Spinal cord (tissue), 10 donors: ENCODE measurements around the gene CD55. TPM values are rescaled to one million over a fixed set of nuclear protein-coding genes. Genes with fewer than 3 reads are reported as not detected.

Source experiments
- DNase-seq, 6 donors: peaks; one replicate each; pipeline versions ENCODE4 v3.0.0 to v3.0.0-alpha.2; 2013 to 2015; ENCODE audit warnings: low spot score in 6 of 6, low read depth in 4 of 6
- H3K27ac ChIP-seq: one replicate; pipeline ENCODE4 v1.5.1; 2013; ENCODE audit warnings: low read depth, low read length, control low read depth
- H3K27me3 ChIP-seq: one replicate; pipeline ENCODE4 v1.6.1; 2013; ENCODE audit warnings: low read length; ENCODE audit not compliant: control insufficient read depth, insufficient read depth
- H3K36me3 ChIP-seq: one replicate; pipeline ENCODE4 v1.6.1; 2013; ENCODE audit warnings: low read length; ENCODE audit not compliant: control insufficient read depth, insufficient read depth
- H3K4me1 ChIP-seq: one replicate; pipeline ENCODE4 v1.6.1; 2013; ENCODE audit warnings: low read length; ENCODE audit not compliant: control insufficient read depth, insufficient read depth
- H3K4me3 ChIP-seq: one replicate; pipeline ENCODE4 v1.5.1; 2013; ENCODE audit warnings: low read depth, low read length, control low read depth
- H3K9me3 ChIP-seq: one replicate; pipeline ENCODE4 v1.6.1; 2013; ENCODE audit warnings: low read length; ENCODE audit not compliant: control insufficient read depth, insufficient read depth
- WGBS: methylation state at CpG from one replicate; pipeline ENCODE4 v1.1.5; 2013; ENCODE audit warnings: missing lambda C conversion rate; ENCODE audit not compliant: insufficient coverage; 5-methylcytosine and 5-hydroxymethylcytosine counted together
- polyA plus RNA-seq, 2 donors: library from polyadenylated mRNA; unstranded; fragments of 120-200 nt; gene quantifications; one replicate each; pipeline ENCODE4 v1.2.1, GENCODE V29; 2013; ENCODE audit not compliant: insufficient read length in 2 of 2
- total RNA-seq, 2 donors: library from RNA; depleted of rRNA in 1 of 2; stranded (reverse); fragments of 120-200 nt in 1 of 2; fragments of >200 nt in 1 of 2; gene quantifications; one replicate each; pipeline versions ENCODE4 v1.2.3 to v1.2.4, GENCODE V29; 2013 to 2014
- donor health status: healthy.

The CD55 gene
- total and polyA plus RNA-seq, 4 donors, result 11.3 to 32.4 (median 22.1) TPM

DNA sequence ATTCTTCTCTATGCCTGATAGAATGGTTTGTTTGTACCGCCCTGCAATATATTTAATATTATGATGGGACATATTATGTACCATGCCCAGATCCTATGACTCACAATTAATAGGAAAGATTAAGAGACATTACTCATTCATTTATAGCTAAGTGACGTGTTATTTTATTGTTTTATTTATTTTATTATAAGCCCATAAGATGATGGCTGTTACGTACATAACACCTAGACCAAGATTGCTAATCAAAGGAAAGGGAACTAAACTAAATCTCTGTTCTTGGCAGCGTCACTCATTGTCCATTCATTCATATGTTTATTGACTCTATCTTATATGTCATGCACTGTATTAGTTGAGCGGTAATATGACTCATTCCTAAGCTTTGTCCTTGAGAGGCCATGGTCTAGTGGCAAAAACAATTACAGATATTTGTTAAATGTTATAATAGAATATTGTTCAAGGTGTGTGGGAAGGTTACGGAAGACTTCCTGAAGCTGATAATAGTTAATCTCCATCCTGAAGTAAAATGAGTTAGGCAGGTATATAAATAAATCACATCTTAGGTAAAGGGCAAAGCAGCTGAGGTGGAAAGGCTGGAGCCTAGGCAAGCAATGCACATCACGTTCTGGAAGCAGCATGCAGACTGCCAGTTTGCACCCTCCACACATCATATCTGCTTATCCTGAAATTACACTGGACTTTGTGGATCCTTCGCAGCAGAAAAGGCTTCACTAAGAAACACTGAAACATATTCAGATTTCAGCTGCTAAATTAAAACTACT lies 16.6 kb upstream of the CD55 start:
- Histone ChIP-seq H3K4me3 (no peak overlapping the region), H3K27me3 (no peaks in the 10 kb centered on the region), H3K36me3 (no peaks in the 10 kb centered on the region), H3K4me1 (no peaks in the 10 kb centered on the region), H3K9me3 (no peaks in the 10 kb centered on the region), H3K27ac (no peak overlapping the region)
- 79% methylated on average over 2 of the region's 8 CpGs for WGBS
- no peak for DNase-seq

DNA sequence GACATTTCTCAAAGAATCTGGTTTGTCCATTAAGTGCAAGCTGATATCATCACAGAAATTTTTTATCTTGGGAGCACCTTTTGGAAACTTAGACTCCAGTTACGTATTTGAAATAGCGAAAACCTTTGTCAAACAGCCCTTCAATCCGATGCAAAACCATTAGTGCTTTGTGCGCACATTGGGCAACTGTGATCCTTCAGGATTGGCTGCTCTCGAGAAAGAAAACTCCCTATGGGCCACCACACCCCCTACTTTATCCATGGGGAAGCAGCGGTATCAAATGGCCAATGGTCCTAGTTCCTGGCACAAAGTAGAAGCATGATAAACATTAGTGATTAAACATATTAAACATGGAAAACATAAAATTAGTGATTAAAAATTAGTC lies 16.0 kb upstream of the CD55 start:
- 95% methylated on average over 4 of the region's 6 CpGs for WGBS

DNA sequence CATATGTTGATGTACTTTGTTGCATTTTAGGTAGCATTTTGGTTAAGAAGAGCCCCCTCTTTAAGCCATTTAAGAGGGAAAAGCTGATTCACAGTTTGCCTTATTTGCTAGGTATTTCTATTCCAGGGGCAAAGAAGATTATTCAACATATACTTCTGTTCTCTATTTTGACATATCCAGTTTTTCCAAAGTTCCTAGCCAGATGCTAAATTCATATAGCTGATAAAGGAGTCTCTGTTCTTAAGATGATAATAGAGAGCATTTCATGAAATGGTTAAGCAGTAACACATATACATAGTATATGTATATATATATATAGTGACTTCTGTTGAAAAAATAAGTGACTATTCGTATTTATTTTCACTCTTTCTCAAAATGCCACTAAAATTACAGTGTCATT lies 15.5 kb upstream of the CD55 start:
- H3K4me1 ChIP-seq, result no peaks in the 10 kb centered on the region
- WGBS, result no CpG with 5 or more reads among the region's 1 CpG
- H3K27ac ChIP-seq, result no peak overlapping the region
- no peaks in the 10 kb centered on the region for H3K27me3 ChIP-seq
- no peaks in the 10 kb centered on the region for H3K36me3 ChIP-seq
- no peaks in the 10 kb centered on the region for H3K9me3 ChIP-seq
- no peak overlapping the region for H3K4me3 ChIP-seq
- no peak for DNase-seq

More for the DNA sequence above, 16.0 kb upstream of the CD55 start:
- Histone ChIP-seq H3K36me3 (no peaks in the 10 kb centered on the region), H3K4me3 (no peak overlapping the region), H3K27ac (no peak overlapping the region), H3K27me3 (no peaks in the 10 kb centered on the region), H3K4me1 (no peaks in the 10 kb centered on the region), H3K9me3 (no peaks in the 10 kb centered on the region)
- DNase-seq, result no peak

DNA sequence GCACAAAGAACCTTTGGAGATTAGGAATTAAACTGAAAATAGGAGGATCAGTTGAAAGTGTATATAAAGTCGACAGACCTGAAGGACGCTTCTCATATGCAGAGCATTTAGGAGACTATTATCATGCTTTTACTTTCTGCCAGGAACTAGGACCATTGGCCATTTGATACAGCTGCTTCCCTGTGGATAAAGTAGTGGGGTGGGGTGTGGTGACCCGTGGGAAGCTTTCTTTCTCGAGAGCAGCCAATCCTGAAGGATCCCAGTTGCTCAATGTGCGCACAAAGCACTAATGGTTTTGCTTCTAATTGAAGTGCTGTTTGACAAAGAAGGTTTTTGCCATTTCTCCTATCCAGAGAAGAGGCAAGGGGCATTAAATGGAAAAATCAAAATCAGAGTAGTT lies 14.9 kb upstream of the CD55 start:
- no peaks in the 10 kb centered on the region for H3K9me3 ChIP-seq
- no peak overlapping the region for H3K27ac ChIP-seq
- 46% methylated on average over 4 of the region's 5 CpGs for WGBS
- no peaks in the 10 kb centered on the region for H3K36me3 ChIP-seq
- DNase-seq, result no peak
- no peaks in the 10 kb centered on the region for H3K27me3 ChIP-seq
- no peaks in the 10 kb centered on the region for H3K4me1 ChIP-seq
- H3K4me3 ChIP-seq, result no peak overlapping the region

DNA sequence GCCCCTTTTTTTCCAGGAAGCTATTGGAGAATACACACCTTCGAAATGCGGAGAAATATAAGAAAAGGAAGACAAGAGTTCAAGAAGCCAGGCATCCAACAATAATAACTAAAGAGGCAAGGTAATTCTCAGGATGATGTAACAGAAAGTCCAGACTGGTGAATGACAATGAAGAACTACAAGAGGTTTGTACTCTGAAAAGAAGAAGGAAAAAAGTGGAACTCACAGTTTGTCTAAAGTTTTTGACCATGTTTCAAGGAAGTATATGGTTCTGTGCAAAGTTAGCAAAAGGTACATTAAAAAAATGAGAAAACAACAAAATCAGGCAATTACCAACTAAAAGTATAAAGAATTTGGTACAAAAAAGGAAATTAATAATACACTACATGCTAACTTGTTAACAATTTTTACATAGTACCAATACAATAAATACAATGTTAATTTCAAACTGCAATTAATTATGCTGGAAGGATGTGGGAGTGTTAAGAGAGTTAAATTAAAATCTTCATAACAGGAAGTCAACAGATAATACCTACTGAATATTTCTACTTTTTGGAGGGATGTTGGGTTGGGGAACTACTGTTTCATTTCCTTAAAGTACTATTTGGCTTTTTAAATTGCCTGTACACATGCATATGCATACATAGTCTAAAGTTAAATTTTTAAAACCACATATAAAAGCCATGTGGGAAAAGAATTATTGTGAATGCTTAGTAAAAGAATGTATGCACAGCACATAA lies 12.9 kb upstream of the CD55 start:
- no CpG with 5 or more reads among the region's 2 CpGs for WGBS
- Histone ChIP-seq H3K9me3 (no peaks in the 10 kb centered on the region), H3K27me3 (no peaks in the 10 kb centered on the region), H3K4me1 (no peaks in the 10 kb centered on the region), H3K36me3 (no peaks in the 10 kb centered on the region), H3K4me3 (no peak overlapping the region), H3K27ac (no peak overlapping the region)
- no peak for DNase-seq

DNA sequence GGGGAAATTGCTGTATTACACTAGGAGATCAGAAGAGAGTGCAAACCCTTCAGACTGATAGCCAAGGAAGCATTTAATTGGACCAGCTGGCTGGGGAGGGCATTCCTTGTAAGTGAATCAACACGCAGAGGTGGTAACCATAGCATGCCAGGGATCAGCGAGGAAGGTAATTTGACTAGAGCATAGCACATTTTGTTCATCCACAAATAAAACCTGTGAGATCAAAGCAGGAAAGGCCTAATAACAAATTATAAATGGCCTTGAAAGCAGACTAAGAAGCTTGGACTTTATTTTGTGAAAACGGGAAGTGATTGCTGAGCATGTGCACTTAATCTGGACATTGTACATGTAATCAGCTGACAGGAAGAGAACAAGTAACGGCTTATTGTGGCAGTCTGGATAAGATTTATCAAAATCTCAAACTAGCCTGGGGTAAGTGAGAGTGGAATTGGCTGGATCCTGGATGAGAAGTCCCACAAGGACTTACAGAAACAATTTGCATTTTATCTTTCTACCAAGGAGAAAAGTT lies 11.7 kb upstream of the CD55 start:
- Histone ChIP-seq H3K36me3 (no peaks in the 10 kb centered on the region), H3K9me3 (no peaks in the 10 kb centered on the region), H3K27ac (no peak overlapping the region), H3K27me3 (no peaks in the 10 kb centered on the region), H3K4me1 (no peaks in the 10 kb centered on the region), H3K4me3 (no peak overlapping the region)
- WGBS, result 63% methylated on average over 1 of the region's 4 CpGs
- DNase-seq, result no peak

DNA sequence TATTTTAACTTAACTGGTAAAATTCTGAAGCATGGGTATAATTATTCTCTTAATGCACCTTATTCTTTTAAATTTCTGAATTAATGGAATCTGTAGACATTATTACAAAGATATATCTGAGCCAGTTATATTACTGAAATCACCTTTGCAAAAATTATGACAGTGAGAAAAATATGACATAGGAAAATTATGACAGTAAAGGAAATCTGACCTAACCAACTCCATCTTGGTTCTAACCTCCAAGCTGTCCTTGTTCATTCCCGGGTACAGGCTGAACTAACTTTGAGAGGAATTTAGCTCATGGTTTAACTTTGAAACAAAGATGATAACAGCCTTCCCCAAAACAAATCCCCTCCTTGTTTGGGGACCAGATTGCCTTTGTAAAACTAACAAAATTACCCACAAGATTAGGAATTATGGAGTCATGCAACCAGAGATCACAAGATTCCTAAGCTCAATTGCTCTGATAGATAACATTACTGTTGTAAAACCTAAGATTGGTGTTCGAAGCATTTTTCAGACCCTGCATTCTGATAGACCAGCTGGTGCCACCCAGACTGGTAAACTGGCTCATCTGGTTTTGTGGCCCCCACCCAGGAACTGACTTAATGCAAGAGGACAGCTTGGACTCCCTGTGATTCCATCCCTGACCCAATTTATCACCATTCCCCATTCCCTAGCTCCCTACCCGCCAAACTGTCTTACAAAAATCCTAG lies 9.4 kb upstream of the CD55 start:
- WGBS, result 93% methylated on average over 2 of the region's 3 CpGs
- DNase-seq, result no peak

DNA sequence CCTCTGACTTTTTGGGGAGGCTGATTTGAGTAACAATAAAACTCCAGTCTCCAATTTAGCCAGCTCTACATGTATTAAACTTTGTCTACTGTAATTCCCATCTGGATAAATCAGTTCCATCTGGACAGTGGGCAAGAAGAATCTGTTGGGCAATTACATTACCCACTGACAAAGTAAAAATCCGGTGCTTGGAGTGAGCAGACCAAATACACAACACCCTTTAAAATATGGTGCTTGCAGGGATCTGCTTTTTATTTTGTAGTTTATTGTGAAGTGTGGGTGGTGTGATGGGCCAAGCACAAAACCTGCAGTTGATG lies 8.9 kb upstream of the CD55 start:
- DNase-seq, result no peak
- Histone ChIP-seq H3K27ac (no peak overlapping the region), H3K36me3 (no peaks in the 10 kb centered on the region), H3K27me3 (no peaks in the 10 kb centered on the region), H3K9me3 (no peaks in the 10 kb centered on the region), H3K4me3 (no peak overlapping the region), H3K4me1 (no peaks in the 10 kb centered on the region)
- WGBS, result no CpG with 5 or more reads among the region's 1 CpG

More for the DNA sequence above, 9.4 kb upstream of the CD55 start:
- Histone ChIP-seq H3K27me3 (no peaks in the 10 kb centered on the region), H3K9me3 (no peaks in the 10 kb centered on the region), H3K27ac (no peak overlapping the region), H3K4me3 (no peak overlapping the region), H3K4me1 (no peaks in the 10 kb centered on the region), H3K36me3 (no peaks in the 10 kb centered on the region)

DNA sequence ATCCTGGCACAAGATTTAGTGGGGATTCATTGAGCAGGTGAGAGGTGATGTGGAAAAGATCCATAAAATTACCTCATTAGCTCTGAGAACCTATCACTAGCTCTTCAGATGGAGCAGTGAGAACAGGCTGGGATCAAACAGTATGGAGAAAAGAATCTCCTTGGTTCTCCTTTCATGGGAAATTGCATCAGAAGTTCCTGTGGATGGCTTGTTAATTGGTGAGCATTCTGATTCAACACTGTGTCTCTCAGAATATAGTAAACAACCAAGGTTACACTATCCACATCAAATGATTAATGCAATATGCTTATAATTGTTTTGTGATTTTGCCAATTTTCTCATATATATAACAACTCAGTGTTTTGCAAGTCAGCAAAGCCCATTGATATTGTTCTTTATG lies 8.3 kb upstream of the CD55 start:
- Histone ChIP-seq H3K27me3 (no peaks in the 10 kb centered on the region), H3K4me3 (no peak overlapping the region), H3K36me3 (no peaks in the 10 kb centered on the region), H3K27ac (no peak overlapping the region), H3K9me3 (no peaks in the 10 kb centered on the region), H3K4me1 (no peaks in the 10 kb centered on the region)
- DNase-seq, result no peak
